Measurements from ENCODE around the gene MYOF. TPM values are rescaled to one million over a fixed set of nuclear protein-coding genes. Genes with fewer than 3 reads are reported as not detected.

The MYOF gene
- total RNA-seq, 1 donor from 2014 or later, result 25.4 TPM

GRCh38 chr10:93392121-93392520 is 90.0 kb downstream of the MYOF start:
- intact Hi-C loops (cut with micrococcal nuclease), result no loop called here
- Mint-ChIP-seq H3K4me3 (no peak overlapping the region), H3K27me3 (no peaks in the 10 kb centered on the region), H3K27ac (no peak overlapping the region), H3K36me3 (ENCODE audit: low read depth) (peaks cover 4% of the 10 kb centered on the region), H3K9me3 (no peaks in the 10 kb centered on the region), H3K4me1 (peaks cover 17% of the 10 kb centered on the region)
- DNase-seq, result no peak

GRCh38 chr10:93390306-93391090 is 91.6 kb downstream of the MYOF start:
- intact Hi-C loops (cut with micrococcal nuclease), result no loop called here
- Mint-ChIP-seq H3K27me3 (no peaks in the 10 kb centered on the region), H3K36me3 (ENCODE audit: low read depth) (peaks cover 9% of the 10 kb centered on the region), H3K4me3 (no peak overlapping the region), H3K9me3 (no peaks in the 10 kb centered on the region), H3K4me1 (peaks cover 27% of the 10 kb centered on the region), H3K27ac (no peak overlapping the region)
- DNase-seq, result no peak

DNA sequence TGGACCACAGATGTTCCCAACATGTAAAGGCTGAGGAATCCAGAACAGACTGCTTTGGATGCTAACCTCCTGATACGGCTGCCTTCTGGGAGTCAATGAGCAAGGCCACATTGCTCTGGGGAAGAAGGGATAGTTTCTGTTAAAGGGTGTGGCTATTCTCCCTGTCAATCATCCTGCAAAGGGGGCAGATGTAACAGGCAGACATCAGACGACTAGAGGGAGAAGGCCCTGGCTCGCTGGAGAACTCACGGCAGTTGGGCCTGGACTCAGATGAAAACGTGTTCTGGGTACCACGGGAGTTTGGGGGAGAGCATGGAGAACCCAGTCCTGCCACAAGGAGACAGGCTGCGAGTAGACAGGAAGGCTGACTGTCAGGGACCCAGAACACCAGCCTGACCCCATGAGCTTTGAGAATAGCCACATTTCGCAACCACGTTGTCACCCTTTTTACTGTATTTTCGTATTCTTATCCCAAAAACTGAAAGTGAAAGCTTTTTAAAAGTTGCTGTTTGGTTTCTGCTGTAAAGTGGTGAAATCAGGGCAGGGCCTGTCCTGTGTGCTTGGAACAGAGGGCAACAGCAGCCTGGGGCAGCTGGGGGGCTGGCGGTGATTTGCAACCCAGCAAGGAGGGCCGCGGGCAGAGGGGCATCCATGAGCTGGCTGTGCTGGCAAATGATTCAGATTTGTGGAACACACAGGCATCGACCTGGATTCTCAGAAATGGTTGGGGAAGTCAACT is 95.3 kb downstream of the MYOF start:
- Mint-ChIP-seq H3K4me1 (peaks cover 34% of the 10 kb centered on the region), H3K36me3 (ENCODE audit: low read depth) (peaks cover 9% of the 10 kb centered on the region), H3K27ac (peak overlapping the region; percentile 84), H3K9me3 (no peaks in the 10 kb centered on the region), H3K27me3 (no peaks in the 10 kb centered on the region), H3K4me3 (peak overlapping the region; percentile 58)
- peak; percentile 79 for DNase-seq
- intact Hi-C loops (cut with micrococcal nuclease), result loop anchor here (1.0 kb wide), 1 partner anchor 7 kb away; no protein-coding TSS in a partner anchor

DNA sequence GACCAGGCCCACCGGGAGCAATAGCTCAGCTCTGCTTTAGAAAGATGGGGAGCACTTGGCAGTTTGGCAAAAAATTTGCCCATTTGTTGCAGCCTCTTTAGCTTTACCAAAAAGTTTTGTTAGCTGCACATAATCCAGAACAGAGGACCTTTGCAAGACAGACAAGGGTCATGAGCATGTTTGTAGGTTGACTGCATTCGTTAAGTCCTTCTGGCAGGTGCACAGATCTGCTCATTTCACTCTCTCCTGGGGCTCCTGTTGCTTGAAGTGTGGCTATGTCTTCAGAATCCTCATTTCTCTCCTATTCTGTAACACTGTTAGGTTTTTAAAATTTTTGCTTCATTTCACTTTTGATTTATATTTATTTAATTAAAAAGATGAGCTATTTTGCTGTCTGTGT is 96.8 kb downstream of the MYOF start:
- Mint-ChIP-seq H3K9me3 (no peaks in the 10 kb centered on the region), H3K4me3 (no peak overlapping the region), H3K4me1 (peaks cover 38% of the 10 kb centered on the region), H3K36me3 (ENCODE audit: low read depth) (peaks cover 11% of the 10 kb centered on the region), H3K27ac (no peak overlapping the region), H3K27me3 (no peaks in the 10 kb centered on the region)
- intact Hi-C loops (cut with micrococcal nuclease), result no loop called here
- no peak for DNase-seq

GRCh38 chr10:93384006-93384405 is 98.1 kb downstream of the MYOF start:
- H3K27ac Mint-ChIP-seq, result no peak overlapping the region
- no peak overlapping the region for H3K4me3 Mint-ChIP-seq
- peaks cover 50% of the 10 kb centered on the region for H3K4me1 Mint-ChIP-seq
- intact Hi-C loops (cut with micrococcal nuclease), result no loop called here
- no peaks in the 10 kb centered on the region for H3K27me3 Mint-ChIP-seq
- H3K9me3 Mint-ChIP-seq, result peaks cover 1% of the 10 kb centered on the region
- H3K36me3 Mint-ChIP-seq (ENCODE audit: low read depth), result peaks cover 11% of the 10 kb centered on the region
- no peak for DNase-seq

GRCh38 chr10:93383562-93383981 is 98.6 kb downstream of the MYOF start:
- Mint-ChIP-seq H3K27ac (no peak overlapping the region), H3K36me3 (ENCODE audit: low read depth) (peaks cover 14% of the 10 kb centered on the region), H3K4me1 (peaks cover 51% of the 10 kb centered on the region), H3K9me3 (peaks cover 4% of the 10 kb centered on the region), H3K4me3 (no peak overlapping the region), H3K27me3 (no peaks in the 10 kb centered on the region)
- intact Hi-C loops (cut with micrococcal nuclease), result no loop called here
- DNase-seq, result no peak

- H3K4me1 Mint-ChIP-seq, result peaks cover 38% of the 10 kb centered on the region
- intact Hi-C loops (cut with micrococcal nuclease), result loop anchor here (1.0 kb wide), 2 partner anchors 7 to 33 kb away; no protein-coding TSS in a partner anchor
- H3K4me3 Mint-ChIP-seq, result peak overlapping the region; percentile 52
- H3K27ac Mint-ChIP-seq, result peak overlapping the region; percentile 97
- no peaks in the 10 kb centered on the region for H3K27me3 Mint-ChIP-seq
- H3K9me3 Mint-ChIP-seq, result peaks cover 4% of the 10 kb centered on the region
- peaks cover 5% of the 10 kb centered on the region for H3K36me3 Mint-ChIP-seq (ENCODE audit: low read depth)
- DNase-seq, result peak; percentile 81
Measured at GRCh38 chr10:93379731-93380575, 102.2 kb downstream of the MYOF start.

GRCh38 chr10:93378997-93379730 is 103.0 kb downstream of the MYOF start:
- no peaks in the 10 kb centered on the region for H3K27me3 Mint-ChIP-seq
- H3K36me3 Mint-ChIP-seq (ENCODE audit: low read depth), result peaks cover 9% of the 10 kb centered on the region
- peak overlapping the region; percentile 97 for H3K27ac Mint-ChIP-seq
- peaks cover 4% of the 10 kb centered on the region for H3K9me3 Mint-ChIP-seq
- H3K4me1 Mint-ChIP-seq, result peaks cover 35% of the 10 kb centered on the region
- DNase-seq, result no peak
- H3K4me3 Mint-ChIP-seq, result peak overlapping the region; percentile 52
- intact Hi-C loops (cut with micrococcal nuclease), result loop anchor here (1.0 kb wide), 2 partner anchors 8 to 34 kb away; no protein-coding TSS in a partner anchor

- no peaks in the 10 kb centered on the region for H3K27me3 Mint-ChIP-seq
- no peak for DNase-seq
- peak overlapping the region; percentile 66 for H3K27ac Mint-ChIP-seq
- H3K36me3 Mint-ChIP-seq (ENCODE audit: low read depth), result peaks cover 10% of the 10 kb centered on the region
- H3K4me3 Mint-ChIP-seq, result no peak overlapping the region
- peaks cover 4% of the 10 kb centered on the region for H3K9me3 Mint-ChIP-seq
- H3K4me1 Mint-ChIP-seq, result peaks cover 30% of the 10 kb centered on the region
- intact Hi-C loops (cut with micrococcal nuclease), result no loop called here
Measured at GRCh38 chr10:93378039-93378438, 104.1 kb downstream of the MYOF start.

DNA sequence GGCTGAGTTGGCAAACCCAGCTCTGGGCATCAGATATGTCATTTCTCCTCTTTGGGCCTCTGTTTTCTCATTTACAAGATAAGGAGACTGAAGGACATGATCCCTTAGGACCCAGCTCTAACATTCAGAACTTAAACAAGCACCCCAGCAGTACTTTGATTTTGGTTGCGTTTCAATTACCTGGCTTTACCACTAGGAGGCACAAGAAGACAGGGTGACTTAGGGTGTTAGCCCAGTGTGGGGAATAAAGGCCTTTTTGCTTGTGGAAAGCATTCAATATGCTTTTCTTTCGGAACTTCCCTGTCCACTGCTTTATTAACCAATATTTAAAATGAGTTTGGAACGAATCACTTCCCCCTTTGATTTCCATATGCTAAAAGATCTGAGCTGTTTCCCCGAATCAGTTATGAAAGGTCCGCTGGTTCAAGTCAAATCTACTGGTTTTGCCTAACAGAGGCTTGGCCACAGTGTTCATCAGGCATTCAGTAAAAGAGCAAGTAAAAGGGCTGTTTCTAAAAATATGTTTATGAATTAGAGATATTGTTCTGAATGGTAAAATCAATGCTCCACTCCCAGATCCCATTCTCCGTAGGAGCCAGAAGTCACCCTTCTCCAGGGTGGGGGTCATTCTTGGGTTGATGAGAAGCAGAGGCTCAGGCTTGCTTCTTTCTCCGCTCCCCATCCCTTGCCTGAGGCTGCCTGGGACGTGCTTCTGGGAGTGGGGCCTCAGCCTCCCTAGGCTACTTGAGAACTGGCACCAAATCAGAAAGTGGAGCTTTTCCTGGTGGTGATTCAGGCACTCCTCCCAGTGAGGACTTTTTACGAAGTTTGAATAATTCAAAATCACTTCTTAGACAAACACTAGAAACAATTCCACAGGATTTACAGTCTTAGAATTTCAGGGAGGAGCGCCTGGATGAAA is 105.5 kb downstream of the MYOF start:
- H3K27me3 Mint-ChIP-seq, result no peaks in the 10 kb centered on the region
- peaks cover 4% of the 10 kb centered on the region for H3K9me3 Mint-ChIP-seq
- H3K4me3 Mint-ChIP-seq, result no peak overlapping the region
- peak overlapping the region; percentile 55 for H3K27ac Mint-ChIP-seq
- intact Hi-C loops (cut with micrococcal nuclease), result loop anchor here (1.0 kb wide), 3 partner anchors 106 to 135 kb away; partner anchors contain the start of genes CEP55 and MYOF
- peak; percentile 90 for DNase-seq
- H3K36me3 Mint-ChIP-seq (ENCODE audit: low read depth), result peaks cover 10% of the 10 kb centered on the region
- peaks cover 30% of the 10 kb centered on the region for H3K4me1 Mint-ChIP-seq

DNA sequence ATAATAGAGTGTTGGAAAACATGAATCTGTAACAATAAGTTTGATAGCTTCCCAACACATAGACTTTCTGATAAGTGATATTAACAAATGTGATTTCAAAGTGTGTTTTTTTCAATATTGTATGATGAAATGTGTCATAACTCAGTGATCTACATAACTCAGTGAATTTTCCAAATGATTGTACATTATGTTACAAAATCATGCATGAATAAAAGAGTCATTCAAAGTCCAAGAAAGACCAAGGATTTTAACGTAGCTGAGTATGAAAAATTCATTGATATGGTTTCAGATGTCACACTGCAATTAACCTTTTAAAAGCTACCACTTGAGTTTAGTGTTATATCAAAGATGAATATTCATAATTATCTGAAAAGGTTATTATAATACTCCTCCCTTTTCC is 111.2 kb downstream of the MYOF start:
- Mint-ChIP-seq H3K4me1 (no peaks in the 10 kb centered on the region), H3K27me3 (no peaks in the 10 kb centered on the region), H3K4me3 (no peak overlapping the region), H3K9me3 (no peaks in the 10 kb centered on the region), H3K27ac (no peak overlapping the region), H3K36me3 (ENCODE audit: low read depth) (peaks cover 5% of the 10 kb centered on the region)
- DNase-seq, result no peak
- intact Hi-C loops (cut with micrococcal nuclease), result no loop called here

GRCh38 chr10:93369588-93370164 is 112.5 kb downstream of the MYOF start:
- no peaks in the 10 kb centered on the region for H3K9me3 Mint-ChIP-seq
- no peak for DNase-seq
- H3K4me1 Mint-ChIP-seq, result peaks cover 5% of the 10 kb centered on the region
- intact Hi-C loops (cut with micrococcal nuclease), result no loop called here
- peaks cover 8% of the 10 kb centered on the region for H3K36me3 Mint-ChIP-seq (ENCODE audit: low read depth)
- H3K27me3 Mint-ChIP-seq, result no peaks in the 10 kb centered on the region
- no peak overlapping the region for H3K27ac Mint-ChIP-seq
- H3K4me3 Mint-ChIP-seq, result no peak overlapping the region
